HepG2 (cell line): ENCODE measurements around the gene SEPHS2. TPM values are rescaled to one million over a fixed set of nuclear protein-coding genes. Genes with fewer than 3 reads are reported as not detected.

Experiments
- ATAD3A ChIP-seq: sonication (generic); formaldehyde crosslinking; IDR thresholded peaks from 2 replicates; pipeline ENCODE4 v1.4.0; 2020; ENCODE audit warnings: missing genetic modification reagents
- EHMT2 ChIP-seq: fragments of 200-600 bp; sonication (generic); IDR thresholded peaks from 2 replicates; pipeline ENCODE4 v1.7.0; 2017; ENCODE audit warnings: antibody characterized with exemption, low read depth, low read length, borderline replicate concordance
- GATAD1 ChIP-seq: IDR thresholded peaks from 2 replicates; pipeline ENCODE4 v1.6.1; 2016; ENCODE audit warnings: missing genetic modification reagents, missing compliant biosample characterization
- HDAC1 ChIP-seq: sonication (generic); formaldehyde crosslinking; IDR thresholded peaks from 2 replicates; pipeline ENCODE4 v1.5.1; 2020; ENCODE audit warnings: mild to moderate bottlenecking, missing genetic modification reagents
- JDP2 ChIP-seq: sonication (generic); formaldehyde crosslinking; IDR thresholded peaks from 2 replicates; pipeline ENCODE4 v1.8.1; 2022; ENCODE audit warnings: missing genetic modification reagents, borderline replicate concordance
- MBNL3 ChIP-seq: fragments of 250-450 bp; sonication (Bioruptor Pico); conservative IDR thresholded peaks from 2 replicates; pipeline ENCODE4 v1.8.0; 2022; ENCODE audit warnings: mild to moderate bottlenecking, inconsistent platforms
- TBL1XR1 ChIP-seq: fragments of 150-350 bp; IDR thresholded peaks from 2 replicates; pipeline ENCODE4 v1.6.1; 2014; ENCODE audit warnings: borderline replicate concordance, low read length; ENCODE audit not compliant: partially characterized antibody
- ZC3H13 ChIP-seq: sonication (generic); formaldehyde crosslinking; IDR thresholded peaks from 2 replicates; pipeline ENCODE4 v1.8.1; 2023; ENCODE audit warnings: mild to moderate bottlenecking, missing genetic modification reagents, moderate library complexity
- ZNF431 ChIP-seq: sonication (generic); formaldehyde crosslinking; IDR thresholded peaks from 2 replicates; pipeline ENCODE4 v1.9.0; 2022; ENCODE audit warnings: missing genetic modification reagents, low read depth, mild to moderate bottlenecking, borderline replicate concordance
- ZNF557 ChIP-seq: sonication (generic); formaldehyde crosslinking; IDR thresholded peaks from 2 replicates; pipeline ENCODE4 v1.4.0; 2020; ENCODE audit warnings: missing genetic modification reagents
- ZNF652 ChIP-seq: IDR thresholded peaks from 2 replicates; pipeline ENCODE4 v1.6.1; 2016; ENCODE audit warnings: low read depth, borderline replicate concordance
- ZNF782 ChIP-seq: sonication (generic); formaldehyde crosslinking; IDR thresholded peaks from 2 replicates; pipeline ENCODE4 v1.4.0; 2020; ENCODE audit warnings: missing genetic modification reagents, mild to moderate bottlenecking, borderline replicate concordance
- polyA plus RNA-seq, 8 experiments: library from polyadenylated mRNA; depleted of rRNA in 3 of 8; stranded (reverse) in 7 of 8; unstranded in 1 of 8; fragments of >200 nt; fragmentation: Illumina TruSeq in 4 of 8; extraction: Trizol in 4 of 8; gene quantifications; 2 replicates each; pipeline versions ENCODE4 v1.2.1 to v1.2.3, GENCODE V29; 2011 to 2016; ENCODE audit warnings: low read depth in 4 of 8, missing spikeins in 1 of 8, mixed read lengths in 1 of 8; ENCODE audit not compliant: insufficient read depth in 1 of 8
- total RNA-seq, 5 experiments: library from RNA; depleted of rRNA; stranded (reverse); fragments of >200 nt; fragmentation: Illumina TruSeq; extraction: Trizol; gene quantifications; 2 replicates each; pipeline ENCODE4 v1.2.3, GENCODE V29; 2016; ENCODE audit warnings: low read depth in 1 of 5
- TF ChIP-seq, protein P1 (sequence below): sonication (generic); formaldehyde crosslinking; IDR thresholded peaks from 2 replicates; pipeline ENCODE4 v1.4.0; 2020; ENCODE audit warnings: mild to moderate bottlenecking, missing genetic modification reagents, borderline replicate concordance
- TF ChIP-seq, protein P2 (sequence below): sonication (generic); formaldehyde crosslinking; IDR thresholded peaks from 2 replicates; pipeline ENCODE4 v1.5.1; 2020; ENCODE audit warnings: mild to moderate bottlenecking, missing genetic modification reagents, borderline replicate concordance
- TF ChIP-seq, protein P3 (sequence below): sonication (generic); formaldehyde crosslinking; conservative IDR thresholded peaks from 2 replicates; pipeline ENCODE4 v1.4.0; 2020; ENCODE audit warnings: mild to moderate bottlenecking, missing genetic modification reagents, moderate library complexity

SEPHS2 gene
- total and polyA plus RNA-seq, 2 of the 13 experiments (the other 11 are each of a cell fraction or from before 2014, with no cell fraction given) = 20.7 to 127 TPM

DNA sequence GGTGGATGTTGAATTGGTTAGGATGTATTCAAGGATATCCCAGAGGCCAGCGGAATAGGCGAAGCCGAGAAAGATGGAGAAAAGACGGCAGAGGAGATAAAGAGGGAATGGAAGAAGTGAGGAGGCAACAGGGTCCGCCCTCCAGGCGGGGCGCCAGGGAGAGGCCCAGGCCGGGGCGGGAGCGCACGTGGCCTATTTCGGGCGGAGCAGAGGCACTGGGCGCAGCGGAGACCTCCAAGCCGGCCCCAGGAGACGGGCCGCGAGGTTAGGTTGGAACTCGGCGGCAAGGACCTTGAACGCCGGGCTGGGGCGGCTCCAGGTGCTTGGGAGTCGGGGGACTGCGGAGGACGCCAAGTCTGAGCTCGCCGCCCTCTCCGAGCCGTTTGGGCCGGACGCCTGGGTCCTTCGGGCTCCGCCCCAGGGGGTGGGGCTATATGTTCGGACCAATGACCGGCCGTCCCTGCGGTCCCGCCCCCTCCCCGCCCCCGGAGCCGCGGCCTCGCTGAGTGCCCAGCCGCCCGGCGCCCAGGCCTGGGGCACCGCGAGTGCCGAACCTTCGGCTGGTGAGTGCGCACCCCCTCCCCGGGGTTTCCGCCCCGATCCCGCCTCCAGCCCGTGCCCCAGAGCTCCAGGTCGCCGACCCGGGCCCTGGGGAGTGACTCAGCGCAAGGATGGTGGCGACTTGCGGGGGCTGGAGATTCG lies 38.4 kb downstream of the SEPHS2 start, which contains the start of gene ZNF771 (continued):
- TF ChIP-seq, protein P1, sequence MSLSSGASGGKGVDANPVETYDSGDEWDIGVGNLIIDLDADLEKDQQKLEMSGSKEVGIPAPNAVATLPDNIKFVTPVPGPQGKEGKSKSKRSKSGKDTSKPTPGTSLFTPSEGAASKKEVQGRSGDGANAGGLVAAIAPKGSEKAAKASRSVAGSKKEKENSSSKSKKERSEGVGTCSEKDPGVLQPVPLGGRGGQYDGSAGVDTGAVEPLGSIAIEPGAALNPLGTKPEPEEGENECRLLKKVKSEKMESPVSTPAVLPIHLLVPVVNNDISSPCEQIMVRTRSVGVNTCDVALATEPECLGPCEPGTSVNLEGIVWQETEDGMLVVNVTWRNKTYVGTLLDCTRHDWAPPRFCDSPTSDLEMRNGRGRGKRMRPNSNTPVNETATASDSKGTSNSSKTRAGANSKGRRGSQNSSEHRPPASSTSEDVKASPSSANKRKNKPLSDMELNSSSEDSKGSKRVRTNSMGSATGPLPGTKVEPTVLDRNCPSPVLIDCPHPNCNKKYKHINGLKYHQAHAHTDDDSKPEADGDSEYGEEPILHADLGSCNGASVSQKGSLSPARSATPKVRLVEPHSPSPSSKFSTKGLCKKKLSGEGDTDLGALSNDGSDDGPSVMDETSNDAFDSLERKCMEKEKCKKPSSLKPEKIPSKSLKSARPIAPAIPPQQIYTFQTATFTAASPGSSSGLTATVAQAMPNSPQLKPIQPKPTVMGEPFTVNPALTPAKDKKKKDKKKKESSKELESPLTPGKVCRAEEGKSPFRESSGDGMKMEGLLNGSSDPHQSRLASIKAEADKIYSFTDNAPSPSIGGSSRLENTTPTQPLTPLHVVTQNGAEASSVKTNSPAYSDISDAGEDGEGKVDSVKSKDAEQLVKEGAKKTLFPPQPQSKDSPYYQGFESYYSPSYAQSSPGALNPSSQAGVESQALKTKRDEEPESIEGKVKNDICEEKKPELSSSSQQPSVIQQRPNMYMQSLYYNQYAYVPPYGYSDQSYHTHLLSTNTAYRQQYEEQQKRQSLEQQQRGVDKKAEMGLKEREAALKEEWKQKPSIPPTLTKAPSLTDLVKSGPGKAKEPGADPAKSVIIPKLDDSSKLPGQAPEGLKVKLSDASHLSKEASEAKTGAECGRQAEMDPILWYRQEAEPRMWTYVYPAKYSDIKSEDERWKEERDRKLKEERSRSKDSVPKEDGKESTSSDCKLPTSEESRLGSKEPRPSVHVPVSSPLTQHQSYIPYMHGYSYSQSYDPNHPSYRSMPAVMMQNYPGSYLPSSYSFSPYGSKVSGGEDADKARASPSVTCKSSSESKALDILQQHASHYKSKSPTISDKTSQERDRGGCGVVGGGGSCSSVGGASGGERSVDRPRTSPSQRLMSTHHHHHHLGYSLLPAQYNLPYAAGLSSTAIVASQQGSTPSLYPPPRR (CRISPR knock-in tag) = peak; percentile 75
- TF ChIP-seq ZC3H13 (CRISPR knock-in tag) (peak; percentile 87; the same call in 1 of the 2 replicates), ATAD3A (CRISPR knock-in tag) (no peak), ZNF652 (CRISPR knock-in tag) (no peak), EHMT2 (no peak), TBL1XR1 (no peak), GATAD1 (no peak), ZNF557 (no peak), JDP2 (no peak), ZNF782 (CRISPR knock-in tag) (peak; percentile 88; the same call in 1 of the 2 replicates), HDAC1 (peak; percentile 94), ZNF431 (CRISPR knock-in tag) (no peak), MBNL3 (no peak)
- TF ChIP-seq, protein P2, sequence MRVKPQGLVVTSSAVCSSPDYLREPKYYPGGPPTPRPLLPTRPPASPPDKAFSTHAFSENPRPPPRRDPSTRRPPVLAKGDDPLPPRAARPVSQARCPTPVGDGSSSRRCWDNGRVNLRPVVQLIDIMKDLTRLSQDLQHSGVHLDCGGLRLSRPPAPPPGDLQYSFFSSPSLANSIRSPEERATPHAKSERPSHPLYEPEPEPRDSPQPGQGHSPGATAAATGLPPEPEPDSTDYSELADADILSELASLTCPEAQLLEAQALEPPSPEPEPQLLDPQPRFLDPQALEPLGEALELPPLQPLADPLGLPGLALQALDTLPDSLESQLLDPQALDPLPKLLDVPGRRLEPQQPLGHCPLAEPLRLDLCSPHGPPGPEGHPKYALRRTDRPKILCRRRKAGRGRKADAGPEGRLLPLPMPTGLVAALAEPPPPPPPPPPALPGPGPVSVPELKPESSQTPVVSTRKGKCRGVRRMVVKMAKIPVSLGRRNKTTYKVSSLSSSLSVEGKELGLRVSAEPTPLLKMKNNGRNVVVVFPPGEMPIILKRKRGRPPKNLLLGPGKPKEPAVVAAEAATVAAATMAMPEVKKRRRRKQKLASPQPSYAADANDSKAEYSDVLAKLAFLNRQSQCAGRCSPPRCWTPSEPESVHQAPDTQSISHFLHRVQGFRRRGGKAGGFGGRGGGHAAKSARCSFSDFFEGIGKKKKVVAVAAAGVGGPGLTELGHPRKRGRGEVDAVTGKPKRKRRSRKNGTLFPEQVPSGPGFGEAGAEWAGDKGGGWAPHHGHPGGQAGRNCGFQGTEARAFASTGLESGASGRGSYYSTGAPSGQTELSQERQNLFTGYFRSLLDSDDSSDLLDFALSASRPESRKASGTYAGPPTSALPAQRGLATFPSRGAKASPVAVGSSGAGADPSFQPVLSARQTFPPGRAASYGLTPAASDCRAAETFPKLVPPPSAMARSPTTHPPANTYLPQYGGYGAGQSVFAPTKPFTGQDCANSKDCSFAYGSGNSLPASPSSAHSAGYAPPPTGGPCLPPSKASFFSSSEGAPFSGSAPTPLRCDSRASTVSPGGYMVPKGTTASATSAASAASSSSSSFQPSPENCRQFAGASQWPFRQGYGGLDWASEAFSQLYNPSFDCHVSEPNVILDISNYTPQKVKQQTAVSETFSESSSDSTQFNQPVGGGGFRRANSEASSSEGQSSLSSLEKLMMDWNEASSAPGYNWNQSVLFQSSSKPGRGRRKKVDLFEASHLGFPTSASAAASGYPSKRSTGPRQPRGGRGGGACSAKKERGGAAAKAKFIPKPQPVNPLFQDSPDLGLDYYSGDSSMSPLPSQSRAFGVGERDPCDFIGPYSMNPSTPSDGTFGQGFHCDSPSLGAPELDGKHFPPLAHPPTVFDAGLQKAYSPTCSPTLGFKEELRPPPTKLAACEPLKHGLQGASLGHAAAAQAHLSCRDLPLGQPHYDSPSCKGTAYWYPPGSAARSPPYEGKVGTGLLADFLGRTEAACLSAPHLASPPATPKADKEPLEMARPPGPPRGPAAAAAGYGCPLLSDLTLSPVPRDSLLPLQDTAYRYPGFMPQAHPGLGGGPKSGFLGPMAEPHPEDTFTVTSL (CRISPR knock-in tag) = no peak; the same call in 1 of the 2 replicates
- TF ChIP-seq, protein P3, sequence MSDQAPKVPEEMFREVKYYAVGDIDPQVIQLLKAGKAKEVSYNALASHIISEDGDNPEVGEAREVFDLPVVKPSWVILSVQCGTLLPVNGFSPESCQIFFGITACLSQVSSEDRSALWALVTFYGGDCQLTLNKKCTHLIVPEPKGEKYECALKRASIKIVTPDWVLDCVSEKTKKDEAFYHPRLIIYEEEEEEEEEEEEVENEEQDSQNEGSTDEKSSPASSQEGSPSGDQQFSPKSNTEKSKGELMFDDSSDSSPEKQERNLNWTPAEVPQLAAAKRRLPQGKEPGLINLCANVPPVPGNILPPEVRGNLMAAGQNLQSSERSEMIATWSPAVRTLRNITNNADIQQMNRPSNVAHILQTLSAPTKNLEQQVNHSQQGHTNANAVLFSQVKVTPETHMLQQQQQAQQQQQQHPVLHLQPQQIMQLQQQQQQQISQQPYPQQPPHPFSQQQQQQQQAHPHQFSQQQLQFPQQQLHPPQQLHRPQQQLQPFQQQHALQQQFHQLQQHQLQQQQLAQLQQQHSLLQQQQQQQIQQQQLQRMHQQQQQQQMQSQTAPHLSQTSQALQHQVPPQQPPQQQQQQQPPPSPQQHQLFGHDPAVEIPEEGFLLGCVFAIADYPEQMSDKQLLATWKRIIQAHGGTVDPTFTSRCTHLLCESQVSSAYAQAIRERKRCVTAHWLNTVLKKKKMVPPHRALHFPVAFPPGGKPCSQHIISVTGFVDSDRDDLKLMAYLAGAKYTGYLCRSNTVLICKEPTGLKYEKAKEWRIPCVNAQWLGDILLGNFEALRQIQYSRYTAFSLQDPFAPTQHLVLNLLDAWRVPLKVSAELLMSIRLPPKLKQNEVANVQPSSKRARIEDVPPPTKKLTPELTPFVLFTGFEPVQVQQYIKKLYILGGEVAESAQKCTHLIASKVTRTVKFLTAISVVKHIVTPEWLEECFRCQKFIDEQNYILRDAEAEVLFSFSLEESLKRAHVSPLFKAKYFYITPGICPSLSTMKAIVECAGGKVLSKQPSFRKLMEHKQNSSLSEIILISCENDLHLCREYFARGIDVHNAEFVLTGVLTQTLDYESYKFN (CRISPR knock-in tag) = peak; percentile 60
